Measurements from ENCODE around the gene TMEM175. TPM values are rescaled to one million over a fixed set of nuclear protein-coding genes. Genes with fewer than 3 reads are reported as not detected.

TMEM175 gene
- total RNA-seq, 1 donor = 15.4 TPM

Other genes starting within 250 kb of the TMEM175 start
- gene SLC49A3, start 243.3 kb upstream of the TMEM175 start, total RNA-seq = 2.9 TPM
- gene PCGF3, start 226.6 kb upstream of the TMEM175 start, total RNA-seq = 49.7 TPM
- gene CPLX1, start 106.3 kb upstream of the TMEM175 start, total RNA-seq = 0.10 TPM
- gene GAK, start 144 bp upstream of the TMEM175 start, total RNA-seq = 62.2 TPM
- gene DGKQ, start 41.1 kb downstream of the TMEM175 start, total RNA-seq = 10.8 TPM
- 8.5 TPM for gene IDUA, start 54.6 kb downstream of the TMEM175 start, total RNA-seq
- 0.10 TPM for gene SLC26A1, start 60.9 kb downstream of the TMEM175 start, total RNA-seq
- 5.8 TPM for gene FGFRL1, start 79.2 kb downstream of the TMEM175 start, total RNA-seq
- gene RNF212, start 181.1 kb downstream of the TMEM175 start, total RNA-seq = 3.1 TPM
- gene SPON2, start 240.1 kb downstream of the TMEM175 start, total RNA-seq = 25.5 TPM